PC-9 (cell line): ENCODE results near the gene RPTOR. TPM values are rescaled to one million over a fixed set of nuclear protein-coding genes. Genes with fewer than 3 reads are reported as not detected.

Source experiments
- BruUV-seq: library from RNA; stranded (reverse); fragments of 400-500 nt; replicated peaks from 2 replicates; lab custom pipeline; 2021; lab: Mats Ljungman, UMichigan
- CTCF ChIA-PET: fragments of 300-600 bp; sonication (Branson Sonifier 250); formaldehyde crosslinking; loops from one replicate; lab custom pipeline; 2022; ENCODE audit warnings: antibody characterized with exemption; lab: Charles Lee
- POLR2A ChIA-PET: fragments of 300-600 bp; sonication (Branson Sonifier 250); formaldehyde crosslinking; loops from one replicate; lab custom pipeline; 2022; ENCODE audit warnings: antibody characterized with exemption; ENCODE audit not compliant: unreplicated experiment; lab: Charles Lee
- DNase-seq, 2 experiments: peaks; one replicate each; pipeline versions ENCODE4 v3.0.0 to v3.0.0-alpha.2; 2015 to 2022; ENCODE audit warnings: mixed read lengths in 1 of 2
- H2AFZ ChIP-seq: fragments of 200-600 bp; sonication (generic); 2 replicates; pipeline ENCODE4 v1.8.1; 2017; ENCODE audit warnings: antibody characterized with exemption
- H3F3A ChIP-seq: fragments of 200-600 bp; sonication (generic); 2 replicates; pipeline ENCODE4 v1.8.1; 2017; ENCODE audit warnings: antibody characterized with exemption, mild to moderate bottlenecking, low read depth; ENCODE audit not compliant: insufficient read depth
- H3K27ac ChIP-seq: fragments of 200-600 bp; sonication (generic); 2 replicates; pipeline ENCODE4 v1.6.1; 2016; ENCODE audit warnings: mixed run types
- H3K27me3 ChIP-seq: fragments of 200-600 bp; sonication (generic); 2 replicates; pipeline ENCODE4 v1.6.1; 2016; ENCODE audit warnings: low read depth, mixed run types; ENCODE audit not compliant: insufficient read depth
- H3K36me3 ChIP-seq: fragments of 200-600 bp; sonication (generic); 2 replicates; pipeline ENCODE4 v1.6.1; 2016; ENCODE audit warnings: low read depth, mixed run types
- H3K4me1 ChIP-seq: fragments of 200-600 bp; sonication (generic); replicated peaks from 2 replicates; pipeline ENCODE4 v1.6.1; 2016; ENCODE audit warnings: mixed run types; ENCODE audit not compliant: insufficient read depth
- H3K4me2 ChIP-seq: fragments of 200-600 bp; sonication (generic); 2 replicates; pipeline ENCODE4 v1.6.1; 2017; ENCODE audit warnings: mixed run types
- H3K4me3 ChIP-seq: fragments of 200-600 bp; sonication (generic); 2 replicates; pipeline ENCODE4 v1.6.1; 2016; ENCODE audit warnings: mixed run types
- H3K79me2 ChIP-seq: fragments of 200-600 bp; sonication (generic); 2 replicates; pipeline ENCODE4 v1.6.1; 2017; ENCODE audit warnings: low read depth, mixed run types
- H3K9me2 ChIP-seq: fragments of 200-600 bp; sonication (generic); 2 replicates; pipeline ENCODE4 v1.8.1; 2017; ENCODE audit warnings: mild to moderate bottlenecking; ENCODE audit not compliant: insufficient read depth
- H3K9me3 ChIP-seq: fragments of 200-600 bp; sonication (generic); 2 replicates; pipeline ENCODE4 v1.8.1; 2016; ENCODE audit warnings: low read depth; ENCODE audit not compliant: insufficient read depth
- H4K20me1 ChIP-seq: fragments of 200-600 bp; sonication (generic); 2 replicates; pipeline ENCODE4 v1.8.1; 2017; ENCODE audit not compliant: insufficient read depth
- EZH2 ChIP-seq: fragments of 200-600 bp; sonication (generic); IDR thresholded peaks from 2 replicates; pipeline ENCODE4 v1.8.0; 2017; ENCODE audit warnings: antibody characterized with exemption, low read depth
- intact Hi-C: fragments of 100-400 bp; cut with micrococcal nuclease; formaldehyde crosslinking; loops from one replicate; pipeline ENCODE4 v1.10.0; 2022; ENCODE audit not compliant: unreplicated experiment
- total RNA-seq: library from RNA; stranded (reverse); gene quantifications from 2 replicates; pipeline ENCODE4 v1.2.3, GENCODE V29; 2021
- TF ChIP-seq, protein P1 (sequence below): fragments of 200-600 bp; sonication (generic); conservative IDR thresholded peaks from 2 replicates; pipeline ENCODE4 v1.6.1; 2017; ENCODE audit warnings: mixed run types, antibody characterized with exemption, mild to moderate bottlenecking, moderate library complexity

RPTOR gene
- total RNA-seq, 1 experiment from 2014 or later: 50.8 TPM

DNA sequence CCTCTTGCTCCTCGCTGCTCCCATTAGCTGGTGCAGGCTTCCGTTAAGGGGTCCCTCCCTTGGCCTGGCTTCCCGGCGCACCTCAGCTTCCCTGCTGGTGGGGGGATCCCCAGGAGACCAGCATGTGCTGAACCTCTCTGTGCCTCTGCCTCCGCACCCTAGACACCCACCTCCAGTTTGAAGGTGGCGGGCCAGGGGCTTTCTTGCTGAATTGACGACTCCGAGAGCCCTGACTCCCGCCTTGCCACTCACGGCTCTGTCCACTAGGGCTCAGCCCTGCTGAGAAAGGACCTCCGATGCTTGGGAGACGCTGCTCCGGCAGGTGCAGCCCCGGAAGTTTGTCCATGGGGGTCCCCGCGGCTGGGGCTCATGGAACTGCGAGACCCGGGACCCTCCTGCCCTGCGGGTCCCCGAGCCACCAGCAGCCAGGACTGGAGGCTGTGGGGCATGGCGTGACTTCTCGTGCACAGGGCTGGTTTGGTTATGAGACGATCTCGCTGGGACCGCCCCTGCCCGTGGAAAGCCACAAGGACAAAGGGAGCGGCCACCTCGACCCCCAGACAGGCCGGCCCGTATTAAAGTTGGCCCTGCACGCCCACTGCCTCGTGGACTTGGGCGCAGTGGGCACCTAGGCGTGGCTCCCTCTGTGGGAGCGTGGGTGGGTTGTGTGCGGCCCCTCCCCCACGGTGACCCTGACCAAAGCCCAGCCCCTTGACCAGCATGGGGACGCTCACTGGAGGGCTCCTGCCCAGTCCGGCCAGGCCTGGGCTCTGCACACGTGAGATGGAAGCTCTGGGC is 455.1 kb downstream of the RPTOR start:
- Histone ChIP-seq H4K20me1 (no peaks in the 10 kb centered on the region), H3K36me3 (no peaks in the 10 kb centered on the region), H3K27me3 (no peaks in the 10 kb centered on the region), H3K9me3 (no peaks in the 10 kb centered on the region), H3K4me3 (no peak overlapping the region), H3K4me1 (no peaks in the 10 kb centered on the region), H3F3A (no peaks in the 10 kb centered on the region), H3K79me2 (no peaks in the 10 kb centered on the region), H3K9me2 (no peaks in the 10 kb centered on the region), H3K4me2 (no peak overlapping the region), H3K27ac (no peak overlapping the region), H2AFZ (no peak overlapping the region)
- CTCF ChIA-PET: no interaction called here
- no TSS peak for BruUV-seq
- no peak for DNase-seq
- TF ChIP-seq EZH2: no peak
- TF ChIP-seq, protein P1, sequence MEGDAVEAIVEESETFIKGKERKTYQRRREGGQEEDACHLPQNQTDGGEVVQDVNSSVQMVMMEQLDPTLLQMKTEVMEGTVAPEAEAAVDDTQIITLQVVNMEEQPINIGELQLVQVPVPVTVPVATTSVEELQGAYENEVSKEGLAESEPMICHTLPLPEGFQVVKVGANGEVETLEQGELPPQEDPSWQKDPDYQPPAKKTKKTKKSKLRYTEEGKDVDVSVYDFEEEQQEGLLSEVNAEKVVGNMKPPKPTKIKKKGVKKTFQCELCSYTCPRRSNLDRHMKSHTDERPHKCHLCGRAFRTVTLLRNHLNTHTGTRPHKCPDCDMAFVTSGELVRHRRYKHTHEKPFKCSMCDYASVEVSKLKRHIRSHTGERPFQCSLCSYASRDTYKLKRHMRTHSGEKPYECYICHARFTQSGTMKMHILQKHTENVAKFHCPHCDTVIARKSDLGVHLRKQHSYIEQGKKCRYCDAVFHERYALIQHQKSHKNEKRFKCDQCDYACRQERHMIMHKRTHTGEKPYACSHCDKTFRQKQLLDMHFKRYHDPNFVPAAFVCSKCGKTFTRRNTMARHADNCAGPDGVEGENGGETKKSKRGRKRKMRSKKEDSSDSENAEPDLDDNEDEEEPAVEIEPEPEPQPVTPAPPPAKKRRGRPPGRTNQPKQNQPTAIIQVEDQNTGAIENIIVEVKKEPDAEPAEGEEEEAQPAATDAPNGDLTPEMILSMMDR: no peak
- intact Hi-C loops: loop anchor here (5.0 kb wide), 1 partner anchor 223 kb away; the partner anchor contains the start of gene CEP131
- POLR2A ChIA-PET: no interaction called here

DNA sequence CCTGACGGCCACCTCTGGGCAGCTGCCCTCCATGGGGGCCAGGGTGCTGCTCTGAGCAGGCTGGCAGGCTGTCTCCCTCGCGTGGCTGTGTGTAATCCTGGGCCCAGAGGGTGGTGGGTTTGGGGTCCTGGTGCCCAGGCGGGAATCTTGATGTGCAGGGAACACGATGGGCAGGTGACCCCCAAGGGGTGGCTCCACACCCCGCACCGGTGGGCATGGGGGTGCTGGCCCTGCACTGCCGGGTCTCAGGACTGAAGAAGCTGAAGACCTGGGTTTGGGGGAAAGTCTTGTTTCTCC is 455.6 kb downstream of the RPTOR start:
- Histone ChIP-seq H3K79me2 (no peaks in the 10 kb centered on the region), H3K9me2 (no peaks in the 10 kb centered on the region), H3K4me2 (no peak overlapping the region), H3K9me3 (no peaks in the 10 kb centered on the region), H3K4me3 (no peak overlapping the region), H4K20me1 (no peaks in the 10 kb centered on the region), H2AFZ (no peak overlapping the region), H3K4me1 (no peaks in the 10 kb centered on the region), H3K36me3 (no peaks in the 10 kb centered on the region), H3F3A (no peaks in the 10 kb centered on the region), H3K27ac (no peak overlapping the region), H3K27me3 (no peaks in the 10 kb centered on the region)
- intact Hi-C loops: loop anchor here (5.0 kb wide), 1 partner anchor 222 kb away; the partner anchor contains the start of gene CEP131
- DNase-seq: no peak
- BruUV-seq: no TSS peak
- POLR2A ChIA-PET: no interaction called here
- no peak for TF ChIP-seq EZH2
- TF ChIP-seq, protein P1: no peak
- CTCF ChIA-PET: no interaction called here

DNA sequence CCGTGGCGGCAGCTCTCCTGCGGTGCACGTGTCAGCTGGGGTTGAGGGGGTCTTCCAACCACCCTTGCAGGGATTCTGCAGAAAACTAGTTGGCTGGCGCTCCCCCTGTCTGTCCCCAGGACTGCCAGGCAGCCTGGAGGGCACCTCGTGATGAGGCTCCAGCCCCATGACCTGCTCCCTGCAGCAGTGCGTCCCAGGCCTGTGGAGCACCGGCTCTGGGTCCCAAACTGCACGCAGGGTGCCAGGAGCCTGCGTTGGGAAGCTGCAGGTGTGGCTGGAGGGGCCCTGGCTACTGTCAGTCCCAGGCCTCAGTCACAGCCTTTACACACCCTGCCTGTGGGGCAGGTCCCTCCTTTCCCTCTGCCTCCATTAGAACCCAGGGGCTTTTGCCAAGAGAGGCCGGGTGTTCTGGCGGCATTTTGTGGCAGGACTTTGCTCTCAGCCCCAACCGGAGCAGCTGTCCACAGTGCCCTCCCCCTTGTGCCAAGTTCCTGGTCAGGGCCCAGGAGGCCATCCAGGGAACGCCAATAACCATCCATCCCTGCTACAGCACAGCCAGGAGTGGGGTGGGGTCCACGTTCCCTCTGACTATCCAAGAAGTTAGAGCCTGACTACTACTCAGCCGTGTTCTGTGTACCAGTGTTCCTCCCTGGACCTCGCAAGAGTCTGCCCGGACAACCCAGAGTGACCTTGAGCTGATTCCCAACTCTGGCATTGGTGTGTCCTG is 456.2 kb downstream of the RPTOR start:
- Histone ChIP-seq H3K4me3 (no peak overlapping the region), H2AFZ (no peak overlapping the region), H3K27me3 (no peaks in the 10 kb centered on the region), H3K9me3 (no peaks in the 10 kb centered on the region), H3K36me3 (no peaks in the 10 kb centered on the region), H3K27ac (no peak overlapping the region), H3K4me2 (no peak overlapping the region), H3K9me2 (no peaks in the 10 kb centered on the region), H3K4me1 (no peaks in the 10 kb centered on the region), H3K79me2 (no peaks in the 10 kb centered on the region), H3F3A (no peaks in the 10 kb centered on the region), H4K20me1 (no peaks in the 10 kb centered on the region)
- no peak for TF ChIP-seq EZH2
- TF ChIP-seq, protein P1: no peak
- intact Hi-C loops: loop anchor here (5.0 kb wide), 1 partner anchor 222 kb away; the partner anchor contains the start of gene CEP131
- no TSS peak for BruUV-seq
- POLR2A ChIA-PET: no interaction called here
- CTCF ChIA-PET: no interaction called here
- DNase-seq: no peak
